Loucy (cell line): Measurements from ENCODE around the gene PLPP2.

Experiments
- EZH2phosphoT487 ChIP-seq: fragments of 200-600 bp; IDR thresholded peaks from 2 replicates; pipeline ENCODE4 v1.6.1; 2018; ENCODE audit warnings: antibody characterized with exemption, mild to moderate bottlenecking, moderate library complexity, borderline replicate concordance
- TF ChIP-seq, protein P1 (sequence below): fragments of 200-600 bp; sonication (generic); conservative IDR thresholded peaks from 2 replicates; pipeline ENCODE4 v1.5.1; 2014; ENCODE audit warnings: mild to moderate bottlenecking, antibody characterized with exemption, low read length

DNA sequence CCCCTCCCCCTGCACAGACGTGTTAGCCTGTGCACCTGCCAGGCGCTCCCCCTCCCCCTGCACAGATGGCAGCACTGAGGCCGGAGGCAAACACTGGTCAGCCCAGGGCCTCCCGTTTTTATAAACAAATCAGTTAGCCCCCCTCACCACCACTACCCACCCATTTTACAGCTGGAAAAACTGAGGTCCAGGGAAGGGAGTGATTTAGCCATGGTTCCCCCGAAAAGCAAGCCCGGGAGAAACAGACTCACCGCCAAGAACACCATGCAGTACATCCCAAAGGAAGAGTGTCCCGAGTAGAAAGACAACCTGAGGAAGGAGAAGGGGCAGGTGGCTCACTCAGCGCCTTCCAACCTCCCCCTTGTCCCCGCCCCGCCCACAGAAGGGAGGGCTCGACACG lies 8.7 kb downstream of the PLPP2 start:
- TF ChIP-seq, protein P1, sequence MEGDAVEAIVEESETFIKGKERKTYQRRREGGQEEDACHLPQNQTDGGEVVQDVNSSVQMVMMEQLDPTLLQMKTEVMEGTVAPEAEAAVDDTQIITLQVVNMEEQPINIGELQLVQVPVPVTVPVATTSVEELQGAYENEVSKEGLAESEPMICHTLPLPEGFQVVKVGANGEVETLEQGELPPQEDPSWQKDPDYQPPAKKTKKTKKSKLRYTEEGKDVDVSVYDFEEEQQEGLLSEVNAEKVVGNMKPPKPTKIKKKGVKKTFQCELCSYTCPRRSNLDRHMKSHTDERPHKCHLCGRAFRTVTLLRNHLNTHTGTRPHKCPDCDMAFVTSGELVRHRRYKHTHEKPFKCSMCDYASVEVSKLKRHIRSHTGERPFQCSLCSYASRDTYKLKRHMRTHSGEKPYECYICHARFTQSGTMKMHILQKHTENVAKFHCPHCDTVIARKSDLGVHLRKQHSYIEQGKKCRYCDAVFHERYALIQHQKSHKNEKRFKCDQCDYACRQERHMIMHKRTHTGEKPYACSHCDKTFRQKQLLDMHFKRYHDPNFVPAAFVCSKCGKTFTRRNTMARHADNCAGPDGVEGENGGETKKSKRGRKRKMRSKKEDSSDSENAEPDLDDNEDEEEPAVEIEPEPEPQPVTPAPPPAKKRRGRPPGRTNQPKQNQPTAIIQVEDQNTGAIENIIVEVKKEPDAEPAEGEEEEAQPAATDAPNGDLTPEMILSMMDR, result no peak
- no peak for TF ChIP-seq EZH2phosphoT487
